Right lobe of liver (tissue), 4 donors: Measurements from ENCODE around the gene BCKDHA.

ENCODE experiments used
- POLR2A ChIP-seq: fragments of 450-650 bp; IDR thresholded peaks from one replicate; pipeline ENCODE4 v1.6.1; 2017; ENCODE audit warnings: antibody characterized with exemption, mild to moderate bottlenecking
- TF ChIP-seq, protein P1 (sequence below), 4 donors: fragments of 200-600 bp in 3 of 4; fragments of 450-650 bp in 1 of 4; IDR thresholded peaks; one replicate each; pipeline versions ENCODE4 v1.5.1 to v1.8.0; 2016 to 2022; ENCODE audit warnings: antibody characterized with exemption in 4 of 4, mild to moderate bottlenecking in 2 of 4
- donor health status: DM: no; HTN: no; CAD: no.
- donor health status: DM: no; HTN: no; CAD: no.
- donor health status: DM: no; HTN: yes; CAD: no.

DNA sequence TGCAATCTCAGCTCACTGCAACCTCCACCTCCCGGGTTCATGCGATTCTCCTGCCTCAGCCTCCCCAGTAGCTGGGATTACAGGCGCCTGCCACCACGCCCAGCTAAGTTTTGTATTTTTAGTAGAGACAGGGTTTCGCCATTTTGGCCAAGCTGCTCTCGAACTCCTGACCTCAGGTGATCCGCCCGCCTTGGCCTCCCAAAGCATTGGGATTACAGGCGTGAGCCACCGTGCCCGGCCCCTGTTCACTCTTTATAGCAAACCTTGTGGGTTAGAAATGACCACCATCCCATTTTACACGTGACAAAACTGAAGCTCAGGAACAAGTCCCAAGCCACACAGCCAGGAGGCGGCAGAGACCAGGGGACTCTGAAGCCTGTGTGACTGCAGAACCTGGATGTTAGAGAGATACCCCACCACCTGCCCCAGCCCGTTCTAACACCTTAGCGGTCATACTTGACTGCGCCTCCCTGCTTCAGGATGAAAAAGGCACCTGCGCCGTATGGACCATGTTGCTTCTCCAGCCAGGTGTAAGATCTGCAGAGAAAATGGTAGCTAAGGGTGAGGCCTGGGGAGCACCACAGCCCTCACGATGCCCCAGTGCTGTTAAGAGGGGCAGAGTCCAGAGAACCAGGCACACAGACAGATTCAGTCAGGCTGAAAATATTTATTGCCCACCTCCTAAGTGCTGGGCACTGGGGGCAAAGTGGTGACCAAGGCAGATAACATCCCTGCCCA lies 38.5 kb downstream of the BCKDHA start:
- no peak for TF ChIP-seq POLR2A
- TF ChIP-seq, protein P1, sequence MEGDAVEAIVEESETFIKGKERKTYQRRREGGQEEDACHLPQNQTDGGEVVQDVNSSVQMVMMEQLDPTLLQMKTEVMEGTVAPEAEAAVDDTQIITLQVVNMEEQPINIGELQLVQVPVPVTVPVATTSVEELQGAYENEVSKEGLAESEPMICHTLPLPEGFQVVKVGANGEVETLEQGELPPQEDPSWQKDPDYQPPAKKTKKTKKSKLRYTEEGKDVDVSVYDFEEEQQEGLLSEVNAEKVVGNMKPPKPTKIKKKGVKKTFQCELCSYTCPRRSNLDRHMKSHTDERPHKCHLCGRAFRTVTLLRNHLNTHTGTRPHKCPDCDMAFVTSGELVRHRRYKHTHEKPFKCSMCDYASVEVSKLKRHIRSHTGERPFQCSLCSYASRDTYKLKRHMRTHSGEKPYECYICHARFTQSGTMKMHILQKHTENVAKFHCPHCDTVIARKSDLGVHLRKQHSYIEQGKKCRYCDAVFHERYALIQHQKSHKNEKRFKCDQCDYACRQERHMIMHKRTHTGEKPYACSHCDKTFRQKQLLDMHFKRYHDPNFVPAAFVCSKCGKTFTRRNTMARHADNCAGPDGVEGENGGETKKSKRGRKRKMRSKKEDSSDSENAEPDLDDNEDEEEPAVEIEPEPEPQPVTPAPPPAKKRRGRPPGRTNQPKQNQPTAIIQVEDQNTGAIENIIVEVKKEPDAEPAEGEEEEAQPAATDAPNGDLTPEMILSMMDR (IDR thresholded peaks at IDR 0.05) = no peak
